Bronchial epithelial cell (primary cell): ENCODE data around the gene SELE. TPM values are rescaled to one million over a fixed set of nuclear protein-coding genes. Genes with fewer than 3 reads are reported as not detected.

Experiments used
- DNase-seq: peaks from one replicate; pipeline ENCODE4 v3.0.0-alpha.2; 2010; ENCODE audit warnings: low read depth
- FAIRE-seq: peaks from 2 replicates; lab custom pipeline; 2011; peaks lifted over from hg19 to GRCh38; lab: Jason Lieb, UNC
- H3K27me3 ChIP-seq: 2 replicates; pipeline ENCODE4 v1.5.1; 2011; ENCODE audit warnings: low read length; ENCODE audit not compliant: control insufficient read depth, insufficient read depth
- H3K36me3 ChIP-seq: 2 replicates; pipeline ENCODE4 v1.5.1; 2011; ENCODE audit warnings: low read length; ENCODE audit not compliant: control insufficient read depth, insufficient read depth
- H3K4me3 ChIP-seq: 2 replicates; pipeline ENCODE4 v1.5.1; 2011; ENCODE audit warnings: mild to moderate bottlenecking, low read depth, low read length, control low read depth
- total RNA-seq: library from RNA; depleted of rRNA; stranded (reverse); fragments of >200 nt; gene quantifications from 2 replicates; pipeline ENCODE4 v1.2.1, GENCODE V29; 2014
- TF ChIP-seq, protein P1 (sequence below): IDR thresholded peaks from 2 replicates; pipeline ENCODE4 v1.5.1; 2011; ENCODE audit warnings: mild to moderate bottlenecking, moderate library complexity, low read length, control low read depth, inconsistent platforms; ENCODE audit not compliant: insufficient read depth, severe bottlenecking

The SELE gene
- total RNA-seq, 1 donor from 2014 or later = not detected

DNA sequence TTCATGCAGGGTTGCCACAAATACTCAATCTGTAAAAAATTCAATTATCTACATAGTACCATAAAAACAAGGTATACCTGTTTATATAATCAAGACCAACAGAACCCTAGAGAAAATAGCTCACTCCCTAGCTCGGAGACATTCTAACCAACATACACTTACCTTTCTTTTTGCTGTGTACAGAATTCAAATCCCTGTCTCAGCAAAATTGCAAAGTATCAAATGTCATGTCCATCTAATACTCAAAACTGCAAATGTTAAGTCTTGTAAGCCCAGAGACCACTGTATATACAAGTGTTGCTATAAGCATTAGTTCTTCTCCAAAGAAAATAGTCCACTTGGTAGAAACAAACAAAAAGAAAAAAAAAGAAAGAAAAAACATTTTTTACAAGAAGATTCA lies 16.2 kb upstream of the SELE start:
- Histone ChIP-seq H3K27me3 (no peaks in the 10 kb centered on the region), H3K4me3 (no peak overlapping the region), H3K36me3 (no peaks in the 10 kb centered on the region)
- TF ChIP-seq, protein P1, sequence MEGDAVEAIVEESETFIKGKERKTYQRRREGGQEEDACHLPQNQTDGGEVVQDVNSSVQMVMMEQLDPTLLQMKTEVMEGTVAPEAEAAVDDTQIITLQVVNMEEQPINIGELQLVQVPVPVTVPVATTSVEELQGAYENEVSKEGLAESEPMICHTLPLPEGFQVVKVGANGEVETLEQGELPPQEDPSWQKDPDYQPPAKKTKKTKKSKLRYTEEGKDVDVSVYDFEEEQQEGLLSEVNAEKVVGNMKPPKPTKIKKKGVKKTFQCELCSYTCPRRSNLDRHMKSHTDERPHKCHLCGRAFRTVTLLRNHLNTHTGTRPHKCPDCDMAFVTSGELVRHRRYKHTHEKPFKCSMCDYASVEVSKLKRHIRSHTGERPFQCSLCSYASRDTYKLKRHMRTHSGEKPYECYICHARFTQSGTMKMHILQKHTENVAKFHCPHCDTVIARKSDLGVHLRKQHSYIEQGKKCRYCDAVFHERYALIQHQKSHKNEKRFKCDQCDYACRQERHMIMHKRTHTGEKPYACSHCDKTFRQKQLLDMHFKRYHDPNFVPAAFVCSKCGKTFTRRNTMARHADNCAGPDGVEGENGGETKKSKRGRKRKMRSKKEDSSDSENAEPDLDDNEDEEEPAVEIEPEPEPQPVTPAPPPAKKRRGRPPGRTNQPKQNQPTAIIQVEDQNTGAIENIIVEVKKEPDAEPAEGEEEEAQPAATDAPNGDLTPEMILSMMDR = no peak
- FAIRE-seq = no peak
- no peak for DNase-seq

DNA sequence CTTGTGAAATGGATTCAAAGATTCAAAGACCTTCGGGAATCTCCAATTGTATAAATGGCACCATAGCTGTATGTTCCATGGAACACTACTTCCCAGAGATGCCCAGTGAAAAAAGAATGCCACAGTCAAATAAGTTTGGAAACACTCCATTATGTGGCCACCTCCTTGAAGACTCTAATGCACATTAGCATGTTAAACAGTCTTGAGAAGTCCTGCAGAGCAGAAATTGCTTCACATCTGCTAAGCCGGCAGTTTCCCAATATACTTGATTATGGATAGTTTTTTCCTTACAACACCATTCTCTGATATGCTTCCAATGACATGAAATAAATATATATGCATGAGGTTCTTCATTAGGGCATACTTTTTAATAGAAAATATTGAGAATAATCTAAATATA lies 12.7 kb upstream of the SELE start:
- DNase-seq (no peak), FAIRE-seq (no peak)
- no peaks in the 10 kb centered on the region for H3K36me3 ChIP-seq
- TF ChIP-seq, protein P1 = no peak
- no peak overlapping the region for H3K4me3 ChIP-seq
- H3K27me3 ChIP-seq = no peaks in the 10 kb centered on the region

DNA sequence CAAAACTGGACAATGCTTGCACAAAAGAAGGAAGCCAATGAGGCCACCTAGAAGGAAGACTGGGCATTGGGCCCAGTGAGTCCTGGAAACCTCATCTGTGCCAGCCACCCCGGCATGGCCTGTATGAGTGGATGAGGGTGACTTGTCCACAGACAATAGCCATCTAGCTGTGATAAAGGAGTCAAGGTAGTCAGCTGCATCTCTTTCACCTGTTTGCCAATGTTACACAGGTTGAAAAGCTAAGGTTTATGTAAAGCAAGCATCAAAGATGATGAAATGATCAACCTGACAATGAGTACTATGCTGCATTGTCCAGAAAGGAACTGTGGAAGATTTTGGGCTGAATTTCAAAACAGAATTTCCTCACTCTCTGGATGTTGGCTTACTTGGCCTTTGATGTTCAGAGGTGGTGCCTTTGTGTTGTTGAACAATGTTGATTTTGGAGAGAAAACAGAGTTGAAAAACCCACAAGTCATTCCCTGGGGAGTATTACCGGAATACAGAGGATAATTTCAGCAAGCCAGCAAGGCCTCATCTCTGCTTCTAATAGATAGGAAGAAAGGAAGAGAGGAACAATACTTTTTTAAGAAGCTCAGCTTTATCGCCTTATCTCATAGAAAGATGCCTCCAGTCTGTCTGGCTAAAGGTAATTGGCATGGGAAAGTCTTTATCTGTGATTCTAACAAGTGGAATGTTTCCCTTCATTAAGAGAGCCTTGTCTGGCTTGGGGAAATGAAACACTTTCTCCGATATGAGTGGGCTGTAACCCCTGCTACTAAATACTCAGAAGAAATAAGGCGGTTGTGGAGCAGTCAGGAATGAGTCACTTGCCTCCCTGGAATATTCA lies 11.4 kb upstream of the SELE start:
- Histone ChIP-seq H3K4me3 (no peak overlapping the region), H3K27me3 (no peaks in the 10 kb centered on the region), H3K36me3 (no peaks in the 10 kb centered on the region)
- TF ChIP-seq, protein P1 = no peak
- DNase-seq (no peak), FAIRE-seq (no peak)

DNA sequence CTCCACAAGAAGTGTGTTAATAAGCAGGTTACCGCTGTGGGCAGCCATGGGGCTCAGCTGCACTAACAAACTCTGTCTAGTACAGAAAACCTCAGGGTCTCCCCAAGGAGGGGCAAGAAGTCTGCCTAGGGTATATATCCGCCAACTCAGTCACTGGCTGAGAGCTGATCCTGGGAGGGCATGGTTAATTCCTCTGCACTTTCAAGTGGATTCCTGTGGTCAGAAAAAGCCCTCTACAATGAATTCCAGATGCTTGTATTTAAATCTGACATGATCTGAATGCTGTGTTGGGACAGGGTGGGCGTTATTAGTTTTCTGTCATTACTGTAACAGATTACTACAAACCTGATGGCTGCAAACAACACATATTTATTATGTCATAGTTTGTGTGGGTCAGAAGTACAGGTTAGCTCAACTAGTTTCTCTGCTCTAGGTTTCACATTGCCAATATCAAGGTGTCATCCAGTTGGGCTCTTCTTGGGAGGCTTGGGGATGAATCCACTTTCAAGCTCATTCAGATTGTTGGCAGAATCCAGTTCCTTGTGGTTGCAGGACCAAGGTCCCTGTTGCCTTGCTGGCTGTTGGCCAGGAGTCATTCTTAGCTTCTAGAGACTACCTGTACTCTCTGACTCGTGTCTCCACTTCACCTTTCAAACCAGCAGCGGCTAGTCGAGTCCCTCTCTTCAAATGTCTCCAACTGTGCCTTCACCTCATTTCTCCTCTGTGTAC lies 8.0 kb upstream of the SELE start:
- DNase-seq (no peak), FAIRE-seq (no peak)
- no peaks in the 10 kb centered on the region for H3K36me3 ChIP-seq
- H3K27me3 ChIP-seq = no peaks in the 10 kb centered on the region
- H3K4me3 ChIP-seq = no peak overlapping the region
- TF ChIP-seq, protein P1 = no peak

DNA sequence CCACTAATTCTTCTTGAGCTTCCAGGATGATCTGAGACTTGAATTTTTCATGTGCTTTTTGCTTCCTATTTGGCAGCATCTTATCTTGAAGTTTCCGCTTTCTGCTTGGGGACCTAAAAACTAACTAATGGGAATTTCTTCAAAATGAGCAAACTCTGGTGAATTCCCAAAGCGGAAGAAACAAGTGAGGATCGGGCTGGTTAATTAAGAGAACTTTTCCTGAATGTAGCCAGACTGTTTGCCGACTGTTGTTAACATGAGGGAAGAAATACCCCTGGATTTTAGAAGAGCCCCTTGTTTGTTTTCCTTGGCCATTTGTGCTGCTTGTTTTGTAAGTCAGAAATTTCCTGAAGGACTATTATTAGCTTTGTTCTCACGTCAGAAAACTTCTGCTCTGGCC lies 6.1 kb upstream of the SELE start:
- Histone ChIP-seq H3K36me3 (no peaks in the 10 kb centered on the region), H3K4me3 (no peak overlapping the region), H3K27me3 (no peaks in the 10 kb centered on the region)
- no peak for FAIRE-seq
- TF ChIP-seq, protein P1 = no peak
- no peak for DNase-seq
